ENCODE results near the gene ALPP. TPM values are rescaled to one million over a fixed set of nuclear protein-coding genes. Genes with fewer than 3 reads are reported as not detected.

Gene ALPP
- total RNA-seq, 1 experiment from 2014 or later = 0.20 TPM

DNA sequence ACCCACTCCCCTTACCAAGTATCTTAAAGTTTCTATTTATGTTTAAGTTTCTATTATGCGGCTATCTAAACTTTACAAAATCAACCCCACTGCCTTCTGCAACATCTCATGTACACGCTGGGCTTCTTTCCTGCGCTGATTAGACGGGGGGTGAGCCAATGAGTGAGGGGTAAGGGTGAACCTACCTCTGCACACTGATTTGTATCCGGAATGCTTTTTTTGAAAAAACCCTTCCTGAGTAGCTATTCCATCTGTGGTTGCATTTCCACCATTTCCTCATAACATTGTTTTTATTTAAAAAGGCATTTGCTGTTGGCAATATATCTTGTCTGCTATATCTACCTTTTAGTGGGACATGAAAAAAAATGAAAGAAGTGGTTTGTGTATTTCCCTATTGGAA, 34.4 kb downstream of the ALPP start (continued):
- TF ChIP-seq, protein P1, sequence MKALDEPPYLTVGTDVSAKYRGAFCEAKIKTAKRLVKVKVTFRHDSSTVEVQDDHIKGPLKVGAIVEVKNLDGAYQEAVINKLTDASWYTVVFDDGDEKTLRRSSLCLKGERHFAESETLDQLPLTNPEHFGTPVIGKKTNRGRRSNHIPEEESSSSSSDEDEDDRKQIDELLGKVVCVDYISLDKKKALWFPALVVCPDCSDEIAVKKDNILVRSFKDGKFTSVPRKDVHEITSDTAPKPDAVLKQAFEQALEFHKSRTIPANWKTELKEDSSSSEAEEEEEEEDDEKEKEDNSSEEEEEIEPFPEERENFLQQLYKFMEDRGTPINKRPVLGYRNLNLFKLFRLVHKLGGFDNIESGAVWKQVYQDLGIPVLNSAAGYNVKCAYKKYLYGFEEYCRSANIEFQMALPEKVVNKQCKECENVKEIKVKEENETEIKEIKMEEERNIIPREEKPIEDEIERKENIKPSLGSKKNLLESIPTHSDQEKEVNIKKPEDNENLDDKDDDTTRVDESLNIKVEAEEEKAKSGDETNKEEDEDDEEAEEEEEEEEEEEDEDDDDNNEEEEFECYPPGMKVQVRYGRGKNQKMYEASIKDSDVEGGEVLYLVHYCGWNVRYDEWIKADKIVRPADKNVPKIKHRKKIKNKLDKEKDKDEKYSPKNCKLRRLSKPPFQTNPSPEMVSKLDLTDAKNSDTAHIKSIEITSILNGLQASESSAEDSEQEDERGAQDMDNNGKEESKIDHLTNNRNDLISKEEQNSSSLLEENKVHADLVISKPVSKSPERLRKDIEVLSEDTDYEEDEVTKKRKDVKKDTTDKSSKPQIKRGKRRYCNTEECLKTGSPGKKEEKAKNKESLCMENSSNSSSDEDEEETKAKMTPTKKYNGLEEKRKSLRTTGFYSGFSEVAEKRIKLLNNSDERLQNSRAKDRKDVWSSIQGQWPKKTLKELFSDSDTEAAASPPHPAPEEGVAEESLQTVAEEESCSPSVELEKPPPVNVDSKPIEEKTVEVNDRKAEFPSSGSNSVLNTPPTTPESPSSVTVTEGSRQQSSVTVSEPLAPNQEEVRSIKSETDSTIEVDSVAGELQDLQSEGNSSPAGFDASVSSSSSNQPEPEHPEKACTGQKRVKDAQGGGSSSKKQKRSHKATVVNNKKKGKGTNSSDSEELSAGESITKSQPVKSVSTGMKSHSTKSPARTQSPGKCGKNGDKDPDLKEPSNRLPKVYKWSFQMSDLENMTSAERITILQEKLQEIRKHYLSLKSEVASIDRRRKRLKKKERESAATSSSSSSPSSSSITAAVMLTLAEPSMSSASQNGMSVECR (CRISPR knock-in tag; IDR thresholded peaks at IDR 0.05; ENCODE audit: borderline replicate concordance) = no peak

DNA sequence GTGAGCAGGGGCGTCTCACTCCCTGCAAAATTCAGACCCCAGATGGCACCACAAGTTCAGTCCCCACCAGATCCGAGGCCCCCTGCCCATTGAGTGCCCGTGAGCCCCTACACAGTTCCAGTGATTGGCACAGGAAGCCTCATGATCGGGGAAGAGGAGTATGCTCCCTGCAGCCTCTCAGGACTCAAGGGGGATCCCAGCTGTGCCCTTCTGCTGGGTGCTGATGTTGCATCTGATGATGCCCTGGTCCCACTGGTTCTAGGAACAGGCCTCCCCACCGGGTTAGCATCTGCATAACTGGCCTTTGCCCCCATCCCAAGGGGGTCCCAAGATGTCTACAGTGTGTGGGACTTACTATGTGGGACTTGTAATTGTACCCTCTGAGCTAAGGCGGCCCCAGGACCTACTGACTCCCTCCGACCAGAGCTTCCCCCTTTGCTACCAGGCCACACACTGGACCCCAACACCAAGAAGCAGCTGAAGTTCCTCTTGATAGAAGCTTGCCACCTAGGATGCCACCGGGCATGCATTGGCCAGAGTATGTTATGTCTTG, 36.7 kb downstream of the ALPP start:
- TF ChIP-seq ETV6 (CRISPR knock-in tag; IDR thresholded peaks at IDR 0.05) (no peak), KAT7 (CRISPR knock-in tag; IDR thresholded peaks at IDR 0.05; ENCODE audit: borderline replicate concordance) (no peak), HMGA2 (CRISPR knock-in tag; IDR thresholded peaks at IDR 0.05) (no peak), NFATC4 (CRISPR knock-in tag; IDR thresholded peaks at IDR 0.05) (no peak), RORB (CRISPR knock-in tag; IDR thresholded peaks at IDR 0.05) (no peak)
- TF ChIP-seq, protein P2, sequence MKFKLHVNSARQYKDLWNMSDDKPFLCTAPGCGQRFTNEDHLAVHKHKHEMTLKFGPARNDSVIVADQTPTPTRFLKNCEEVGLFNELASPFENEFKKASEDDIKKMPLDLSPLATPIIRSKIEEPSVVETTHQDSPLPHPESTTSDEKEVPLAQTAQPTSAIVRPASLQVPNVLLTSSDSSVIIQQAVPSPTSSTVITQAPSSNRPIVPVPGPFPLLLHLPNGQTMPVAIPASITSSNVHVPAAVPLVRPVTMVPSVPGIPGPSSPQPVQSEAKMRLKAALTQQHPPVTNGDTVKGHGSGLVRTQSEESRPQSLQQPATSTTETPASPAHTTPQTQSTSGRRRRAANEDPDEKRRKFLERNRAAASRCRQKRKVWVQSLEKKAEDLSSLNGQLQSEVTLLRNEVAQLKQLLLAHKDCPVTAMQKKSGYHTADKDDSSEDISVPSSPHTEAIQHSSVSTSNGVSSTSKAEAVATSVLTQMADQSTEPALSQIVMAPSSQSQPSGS (CRISPR knock-in tag; IDR thresholded peaks at IDR 0.05; ENCODE audit: borderline replicate concordance, low read depth) = no peak
- TF ChIP-seq, protein P3, sequence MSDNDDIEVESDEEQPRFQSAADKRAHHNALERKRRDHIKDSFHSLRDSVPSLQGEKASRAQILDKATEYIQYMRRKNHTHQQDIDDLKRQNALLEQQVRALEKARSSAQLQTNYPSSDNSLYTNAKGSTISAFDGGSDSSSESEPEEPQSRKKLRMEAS (CRISPR knock-in tag; IDR thresholded peaks at IDR 0.05) = no peak
- TF ChIP-seq, protein P4, sequence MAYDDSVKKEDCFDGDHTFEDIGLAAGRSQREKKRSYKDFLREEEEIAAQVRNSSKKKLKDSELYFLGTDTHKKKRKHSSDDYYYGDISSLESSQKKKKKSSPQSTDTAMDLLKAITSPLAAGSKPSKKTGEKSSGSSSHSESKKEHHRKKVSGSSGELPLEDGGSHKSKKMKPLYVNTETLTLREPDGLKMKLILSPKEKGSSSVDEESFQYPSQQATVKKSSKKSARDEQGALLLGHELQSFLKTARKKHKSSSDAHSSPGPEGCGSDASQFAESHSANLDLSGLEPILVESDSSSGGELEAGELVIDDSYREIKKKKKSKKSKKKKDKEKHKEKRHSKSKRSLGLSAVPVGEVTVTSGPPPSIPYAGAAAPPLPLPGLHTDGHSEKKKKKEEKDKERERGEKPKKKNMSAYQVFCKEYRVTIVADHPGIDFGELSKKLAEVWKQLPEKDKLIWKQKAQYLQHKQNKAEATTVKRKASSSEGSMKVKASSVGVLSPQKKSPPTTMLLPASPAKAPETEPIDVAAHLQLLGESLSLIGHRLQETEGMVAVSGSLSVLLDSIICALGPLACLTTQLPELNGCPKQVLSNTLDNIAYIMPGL (CRISPR knock-in tag; IDR thresholded peaks at IDR 0.05) = no peak
- TF ChIP-seq, protein P5, sequence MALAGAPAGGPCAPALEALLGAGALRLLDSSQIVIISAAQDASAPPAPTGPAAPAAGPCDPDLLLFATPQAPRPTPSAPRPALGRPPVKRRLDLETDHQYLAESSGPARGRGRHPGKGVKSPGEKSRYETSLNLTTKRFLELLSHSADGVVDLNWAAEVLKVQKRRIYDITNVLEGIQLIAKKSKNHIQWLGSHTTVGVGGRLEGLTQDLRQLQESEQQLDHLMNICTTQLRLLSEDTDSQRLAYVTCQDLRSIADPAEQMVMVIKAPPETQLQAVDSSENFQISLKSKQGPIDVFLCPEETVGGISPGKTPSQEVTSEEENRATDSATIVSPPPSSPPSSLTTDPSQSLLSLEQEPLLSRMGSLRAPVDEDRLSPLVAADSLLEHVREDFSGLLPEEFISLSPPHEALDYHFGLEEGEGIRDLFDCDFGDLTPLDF (CRISPR knock-in tag; IDR thresholded peaks at IDR 0.05) = no peak
- peaks cover 5% of the 10 kb centered on the region; the same call in 1 of the 2 replicates for H3K36me3 Mint-ChIP-seq
- no peak overlapping the region for H3K27ac Mint-ChIP-seq
- H3K4me3 Mint-ChIP-seq = no peak overlapping the region
- peaks cover 39% of the 10 kb centered on the region for H3K27me3 Mint-ChIP-seq (ENCODE audit: low read depth)
- H3K4me1 Mint-ChIP-seq = peaks cover 5% of the 10 kb centered on the region
- ATAC-seq = no peak
- ChIA-PET POLR2A (no interaction called here), CTCF (interaction anchor here (0.7 kb wide), 1 partner anchor 668 kb away, joined by 4 read pairs; no protein-coding TSS in a partner anchor)
- H3K9me3 Mint-ChIP-seq = no peaks in the 10 kb centered on the region
- no peak for DNase-seq (ENCODE audit: low spot score)

DNA sequence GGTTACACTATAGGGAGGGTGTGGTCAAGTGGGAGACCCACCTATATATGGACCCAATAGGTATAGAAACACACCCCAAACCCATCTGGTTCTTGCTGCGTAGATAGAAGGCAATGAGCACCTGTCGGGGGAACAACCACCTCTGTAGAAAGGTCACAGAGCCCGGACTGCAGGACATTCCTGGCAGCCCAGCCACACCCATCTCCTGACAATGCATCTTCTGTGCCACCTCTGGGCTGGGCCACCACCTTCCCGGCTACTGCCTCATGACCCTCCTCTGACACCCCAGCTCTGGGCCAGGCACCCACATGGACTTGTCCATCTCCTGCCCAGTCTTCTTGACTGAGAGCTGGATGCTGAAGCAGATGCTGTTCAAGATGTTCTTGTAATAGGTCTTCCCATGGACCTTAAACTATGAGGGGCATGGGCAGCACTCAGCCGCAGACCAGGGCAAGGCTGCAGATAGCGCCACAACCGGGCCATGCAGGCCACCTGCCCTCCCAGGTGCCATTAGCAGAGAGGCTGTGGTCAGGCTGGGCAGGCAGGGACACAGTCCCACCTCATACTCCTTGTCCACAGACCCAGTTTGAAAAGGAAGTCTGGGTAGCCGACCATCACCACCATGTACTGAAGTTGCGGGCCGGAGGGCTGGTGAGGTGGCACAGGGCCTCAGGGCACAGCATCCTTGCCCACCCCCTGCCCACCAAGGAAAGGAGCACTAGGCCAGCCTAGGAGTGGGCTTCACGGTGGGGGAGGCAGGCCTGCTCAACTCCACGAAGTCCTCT, 37.4 kb downstream of the ALPP start:
- peaks cover 45% of the 10 kb centered on the region for H3K27me3 Mint-ChIP-seq (ENCODE audit: low read depth)
- ChIA-PET POLR2A (no interaction called here), CTCF (interaction anchor here (1.6 to 2.4 kb wide), 3 partner anchors 48 to 106 kb away, joined by 4 to 10 read pairs (median 6); no protein-coding TSS in a partner anchor)
- peaks cover 5% of the 10 kb centered on the region; the same call in 1 of the 2 replicates for H3K36me3 Mint-ChIP-seq
- H3K9me3 Mint-ChIP-seq = no peaks in the 10 kb centered on the region
- H3K27ac Mint-ChIP-seq = no peak overlapping the region
- DNase-seq (ENCODE audit: low spot score) (no peak), ATAC-seq (no peak)
- peaks cover 5% of the 10 kb centered on the region for H3K4me1 Mint-ChIP-seq
- no peak overlapping the region for H3K4me3 Mint-ChIP-seq
- TF ChIP-seq, protein P1 (CRISPR knock-in tag; IDR thresholded peaks at IDR 0.05; ENCODE audit: borderline replicate concordance) = no peak
- TF ChIP-seq, protein P2 (CRISPR knock-in tag; IDR thresholded peaks at IDR 0.05; ENCODE audit: borderline replicate concordance, low read depth) = no peak
